ENCODE results near the gene COL23A1. TPM values are rescaled to one million over a fixed set of nuclear protein-coding genes. Genes with fewer than 3 reads are reported as not detected.
A peak's percentile ranks its signal among the peaks of the same experiment; 100 is the strongest.

The COL23A1 gene
- total RNA-seq, 1 donor from 2014 or later, result 4.3 TPM

- H3K4me3 ChIP-seq, result no peak overlapping the region
- no peak for DNase-seq (ENCODE audit: low spot score in 2 of 2)
- no peaks in the 10 kb centered on the region for H3K27me3 ChIP-seq
- no peaks in the 10 kb centered on the region for H3K4me1 ChIP-seq
- intact Hi-C loops (cut with DNase I), result no loop called here
- no peaks in the 10 kb centered on the region for H3K36me3 ChIP-seq
- no peak overlapping the region for H3K27ac ChIP-seq
- H3K9me3 ChIP-seq, result no peaks in the 10 kb centered on the region
- no peak for TF ChIP-seq CTCF (IDR thresholded peaks at IDR 0.05)
Measured at GRCh38 chr5:178246624-178247279, 343.4 kb downstream of the COL23A1 start.

GRCh38 chr5:178245389-178245788, 344.8 kb downstream of the COL23A1 start:
- DNase-seq (ENCODE audit: low spot score in 2 of 2), result no peak
- Histone ChIP-seq H3K36me3 (no peaks in the 10 kb centered on the region), H3K27ac (no peak overlapping the region), H3K4me3 (no peak overlapping the region), H3K27me3 (no peaks in the 10 kb centered on the region), H3K9me3 (no peaks in the 10 kb centered on the region), H3K4me1 (no peaks in the 10 kb centered on the region)
- intact Hi-C loops (cut with DNase I), result no loop called here
- no peak for TF ChIP-seq CTCF (IDR thresholded peaks at IDR 0.05)

- H3K27me3 ChIP-seq, result no peaks in the 10 kb centered on the region
- H3K4me3 ChIP-seq, result no peak overlapping the region
- H3K27ac ChIP-seq, result no peak overlapping the region
- DNase-seq (ENCODE audit: low spot score in 2 of 2), result no peak
- H3K9me3 ChIP-seq, result no peaks in the 10 kb centered on the region
- intact Hi-C loops (cut with DNase I), result no loop called here
- no peak for TF ChIP-seq CTCF (IDR thresholded peaks at IDR 0.05)
- H3K4me1 ChIP-seq, result no peaks in the 10 kb centered on the region
- H3K36me3 ChIP-seq, result no peaks in the 10 kb centered on the region
Measured at GRCh38 chr5:178244576-178244975, 345.6 kb downstream of the COL23A1 start.

- intact Hi-C loops (cut with DNase I), result no loop called here
- no peaks in the 10 kb centered on the region for H3K4me1 ChIP-seq
- H3K36me3 ChIP-seq, result no peaks in the 10 kb centered on the region
- no peaks in the 10 kb centered on the region for H3K27me3 ChIP-seq
- no peaks in the 10 kb centered on the region for H3K9me3 ChIP-seq
- TF ChIP-seq CTCF (IDR thresholded peaks at IDR 0.05), result no peak
- no peak overlapping the region for H3K27ac ChIP-seq
- no peak for DNase-seq (ENCODE audit: low spot score in 2 of 2)
- H3K4me3 ChIP-seq, result no peak overlapping the region
Measured at GRCh38 chr5:178242416-178242815, 347.8 kb downstream of the COL23A1 start.

GRCh38 chr5:178241688-178242231, 348.4 kb downstream of the COL23A1 start:
- H3K27ac ChIP-seq, result peak overlapping the region in 1 of 2 donors; percentile 40
- H3K4me1 ChIP-seq, result no peaks in the 10 kb centered on the region
- no peaks in the 10 kb centered on the region for H3K9me3 ChIP-seq
- H3K36me3 ChIP-seq, result no peaks in the 10 kb centered on the region
- no peak for TF ChIP-seq CTCF (IDR thresholded peaks at IDR 0.05)
- intact Hi-C loops (cut with DNase I), result no loop called here
- H3K4me3 ChIP-seq, result no peak overlapping the region
- no peak for DNase-seq (ENCODE audit: low spot score in 2 of 2)
- no peaks in the 10 kb centered on the region for H3K27me3 ChIP-seq

All from ascending aorta (tissue), 2 donors.